NCI-H1105 treated with DMSO at 0.1 percent for 48 hours (cell line): Measurements from ENCODE around the gene PRTFDC1.
"Not testable (repeated sequence)": the region's sequence is repeated elsewhere in the genome, so short reads cannot be mapped to it uniquely, and the experiment has no call there.

Experiments used
- DNase-seq: peaks from one replicate; lab custom pipeline; 2025; lab: John Stamatoyannopoulos, UW

PRTFDC1 gene, protein sequence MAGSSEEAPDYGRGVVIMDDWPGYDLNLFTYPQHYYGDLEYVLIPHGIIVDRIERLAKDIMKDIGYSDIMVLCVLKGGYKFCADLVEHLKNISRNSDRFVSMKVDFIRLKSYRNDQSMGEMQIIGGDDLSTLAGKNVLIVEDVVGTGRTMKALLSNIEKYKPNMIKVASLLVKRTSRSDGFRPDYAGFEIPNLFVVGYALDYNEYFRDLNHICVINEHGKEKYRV

DNA sequence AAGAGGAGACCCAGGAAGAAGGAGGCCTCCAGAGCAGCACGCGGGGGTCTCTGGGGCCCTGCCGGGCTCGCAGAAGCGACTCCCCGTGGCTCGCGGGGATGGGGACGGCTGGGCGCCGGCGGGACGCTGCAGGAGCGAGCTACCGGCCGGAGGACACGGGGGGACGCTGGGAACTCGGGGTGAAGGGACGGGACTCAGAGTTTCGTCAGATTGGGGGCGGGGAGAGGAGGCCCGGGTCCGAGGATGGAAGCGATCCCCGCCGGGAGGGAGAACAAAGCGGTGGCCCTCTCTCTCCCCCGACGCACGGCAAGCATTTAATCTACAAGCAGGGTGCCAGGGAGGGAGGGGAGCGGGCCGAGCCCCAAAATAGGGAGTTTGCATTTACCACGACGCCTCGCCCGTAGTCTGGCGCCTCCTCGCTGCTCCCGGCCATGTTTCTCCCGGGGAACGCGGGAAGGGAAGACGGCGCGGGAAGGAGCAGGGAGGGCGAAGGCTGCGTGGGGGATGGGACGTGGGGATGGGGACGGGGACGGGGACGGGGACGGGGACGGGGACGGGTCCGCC lies at the start of gene PRTFDC1:
Gene PRTFDC1 (minus strand): TSS at position 464 of the 564 bp plus-strand sequence. CDS start 31 bp downstream, at position 433.
- peak; percentile 55 for DNase-seq

DNA sequence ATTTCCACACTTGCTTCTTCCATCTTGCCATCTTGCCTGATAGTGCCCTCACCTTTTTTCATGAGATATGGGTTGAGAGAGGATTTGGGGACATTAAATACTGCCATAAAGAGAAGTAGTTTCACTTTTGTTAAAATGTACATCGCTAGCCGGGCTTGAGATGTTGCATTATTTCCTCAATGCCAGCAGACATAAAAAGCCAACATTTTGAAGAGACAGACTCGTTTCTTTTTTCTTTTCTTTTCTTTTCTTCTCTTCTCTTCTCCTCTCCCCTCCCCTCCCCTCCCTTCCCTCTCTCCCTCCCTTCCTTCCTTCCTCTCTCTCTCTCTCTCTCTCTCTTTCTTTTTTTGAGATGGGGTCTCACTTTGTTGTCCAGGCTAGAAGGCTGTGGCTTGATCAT lies 45.6 kb upstream of the PRTFDC1 start:
- DNase-seq, result no peak

DNA sequence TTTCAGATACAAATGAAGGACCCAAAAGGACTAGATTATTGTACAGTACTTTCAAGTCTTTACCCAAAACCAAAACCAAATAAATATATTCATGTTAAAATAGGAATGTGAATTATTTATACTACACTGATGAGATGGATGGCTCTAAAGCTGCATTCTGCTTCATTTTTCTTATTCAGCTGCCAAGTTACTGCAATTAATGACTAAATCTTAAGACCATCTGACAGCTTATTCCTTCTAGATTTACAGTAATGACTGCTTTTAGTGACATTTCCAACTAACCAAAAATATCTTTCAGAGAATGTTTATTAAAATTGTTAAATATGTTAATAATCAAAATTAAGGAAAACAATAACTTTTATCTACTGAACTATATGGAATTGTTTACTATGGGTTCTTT lies 42.7 kb upstream of the PRTFDC1 start:
- no peak for DNase-seq

DNA sequence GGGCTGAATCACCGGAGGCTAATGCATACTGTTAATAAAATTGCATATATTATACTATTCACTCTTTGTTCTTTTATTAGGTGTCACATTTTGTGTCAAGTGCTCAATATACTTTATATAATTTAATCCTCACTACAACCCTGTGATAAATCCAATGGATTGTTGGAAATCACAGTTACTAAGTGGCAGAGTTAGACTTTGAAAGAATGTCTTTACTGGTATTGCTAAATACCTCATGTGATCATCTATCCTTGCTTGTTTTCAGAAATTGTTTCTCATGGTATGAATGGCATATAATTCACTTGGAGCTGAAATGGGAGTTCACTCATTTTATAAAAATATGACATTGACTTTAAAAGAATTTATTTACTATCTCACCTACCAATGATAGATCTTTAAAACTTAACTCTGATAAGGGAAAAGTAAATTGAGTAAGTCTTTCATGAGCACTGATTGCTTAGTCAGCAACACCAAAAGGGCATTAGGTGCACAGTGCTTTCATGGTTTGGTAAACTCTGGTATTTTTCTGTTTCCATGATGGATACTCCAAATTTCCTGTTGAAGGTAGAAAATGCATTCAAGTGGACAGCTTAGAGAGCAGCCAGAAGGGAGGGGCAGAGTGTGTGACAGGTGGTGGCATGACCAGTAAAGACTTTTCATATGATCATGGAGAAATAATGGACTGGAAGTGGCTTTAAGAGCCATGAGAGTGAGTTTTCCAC lies 41.0 kb upstream of the PRTFDC1 start:
- DNase-seq, result no peak

DNA sequence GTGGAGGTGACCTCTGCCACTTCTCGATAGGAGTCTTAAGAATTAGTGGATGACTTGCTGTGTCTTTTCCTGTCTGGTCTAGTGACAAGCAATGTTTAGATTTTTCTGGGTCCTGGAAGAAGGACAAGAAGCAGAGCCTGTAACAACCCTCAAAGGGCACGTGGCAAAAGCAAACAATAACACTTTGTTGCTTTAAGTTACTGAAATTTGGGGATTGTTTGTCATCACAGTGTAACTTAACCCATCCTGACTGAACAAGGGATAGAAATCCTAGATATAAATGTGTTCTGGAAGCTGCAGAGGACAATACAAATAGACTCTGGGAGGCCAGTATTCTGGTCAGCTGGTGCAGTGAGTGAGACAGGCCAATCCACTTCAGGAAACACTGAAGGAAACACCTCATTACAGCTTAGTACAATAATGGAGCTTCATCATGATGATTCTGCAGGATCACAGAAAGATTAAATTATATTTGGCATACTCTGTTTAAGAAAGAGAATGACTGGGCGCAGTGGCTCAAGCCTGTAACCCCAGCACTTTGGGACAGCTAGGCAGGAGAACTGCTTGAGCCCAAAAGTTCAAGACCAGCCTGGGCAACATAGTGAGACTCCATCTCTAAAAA lies 40.2 kb upstream of the PRTFDC1 start:
- no peak for DNase-seq

DNA sequence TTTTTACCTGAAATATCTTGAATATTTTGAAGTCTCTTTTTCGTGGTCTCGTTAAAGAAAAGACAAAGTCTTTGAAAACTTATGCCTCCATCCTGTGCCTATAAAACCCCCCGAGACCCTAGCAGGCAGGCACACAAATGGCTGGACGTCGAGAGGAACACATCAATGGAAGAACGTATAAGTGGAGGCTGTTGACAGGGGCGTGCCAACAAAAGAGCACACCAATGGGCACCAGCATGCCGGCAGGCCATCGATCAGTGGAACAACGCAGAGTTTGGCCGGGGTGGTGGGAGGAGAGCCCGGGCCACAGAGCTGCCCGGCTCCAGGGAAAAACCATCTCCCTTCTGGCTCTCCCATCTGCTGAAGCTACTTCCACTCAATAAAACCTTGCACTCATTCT lies 38.9 kb upstream of the PRTFDC1 start:
- no peak for DNase-seq

DNA sequence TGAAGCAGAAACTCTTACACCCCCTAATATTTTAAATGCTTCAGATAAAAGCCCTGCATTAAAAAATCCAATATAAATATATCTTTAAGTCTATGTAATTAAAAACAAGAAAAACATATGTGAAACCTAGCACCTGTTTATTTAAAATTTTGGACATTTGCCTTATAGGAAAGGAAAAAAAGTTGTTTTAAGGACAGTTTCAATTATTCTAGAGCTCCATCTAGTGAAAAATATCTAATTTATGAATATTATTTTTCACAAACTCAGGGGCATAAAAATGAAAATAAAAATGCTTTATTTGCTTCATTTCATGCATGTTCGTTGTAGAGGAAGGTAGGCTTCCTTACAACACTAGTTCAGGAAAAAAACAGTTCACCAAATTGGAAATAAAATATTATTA lies 37.5 kb upstream of the PRTFDC1 start:
- no peak for DNase-seq

DNA sequence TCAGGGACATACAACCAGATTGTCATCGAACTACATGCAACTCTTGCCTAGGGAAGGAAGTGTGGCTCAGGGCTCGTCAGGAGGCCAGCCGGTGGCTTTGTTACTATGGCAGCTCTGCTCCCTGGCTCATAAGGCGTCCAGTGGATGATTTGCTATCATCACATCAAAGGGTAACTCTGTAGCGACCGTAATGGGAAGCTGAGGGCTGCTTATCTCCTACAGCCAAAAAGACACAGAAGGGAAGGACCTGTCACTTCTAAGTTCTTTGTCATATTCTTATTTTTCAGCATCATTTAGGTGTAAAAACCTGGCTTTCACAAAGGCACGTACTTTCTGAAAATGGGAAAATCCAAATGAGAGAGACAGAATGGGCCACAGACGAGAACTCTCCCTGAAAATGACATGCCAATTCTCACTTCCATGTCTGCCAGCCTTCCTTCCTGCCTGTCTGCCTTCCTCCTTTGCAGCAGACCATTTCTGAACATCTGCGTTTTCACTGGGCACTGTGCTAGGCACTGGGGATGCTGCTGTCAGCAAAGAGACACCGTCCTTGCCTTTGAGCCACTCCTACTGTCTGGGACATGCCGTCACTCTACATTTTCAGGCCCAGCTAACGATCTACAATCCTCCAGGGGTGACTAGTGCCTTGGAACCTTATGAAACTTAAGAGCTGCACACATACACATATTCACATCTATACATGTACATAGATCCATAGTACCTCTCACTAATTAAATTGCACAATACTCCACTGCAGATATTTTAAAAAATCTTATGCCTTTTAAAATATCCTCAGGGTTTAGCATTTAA lies 36.6 kb upstream of the PRTFDC1 start:
- no peak for DNase-seq

DNA sequence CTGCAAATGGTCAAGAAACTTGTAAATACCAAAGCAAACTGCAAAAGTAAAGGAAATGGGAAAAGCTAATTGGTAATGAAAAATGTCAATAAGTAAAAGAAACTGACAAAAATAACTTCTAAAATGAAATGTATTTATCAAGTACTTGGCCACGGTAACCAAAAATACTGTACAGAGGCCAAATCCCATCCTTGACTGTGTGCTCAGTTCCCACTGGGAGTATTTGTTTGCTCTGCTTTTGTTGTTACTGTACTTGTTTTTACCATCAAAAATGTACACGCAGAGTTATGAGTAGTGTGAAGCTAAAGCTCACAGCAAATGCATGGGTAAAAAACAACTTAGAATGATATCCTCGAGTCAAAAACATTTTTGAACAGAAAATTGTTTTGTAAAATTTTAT lies 32.5 kb upstream of the PRTFDC1 start:
- DNase-seq, result no peak

DNA sequence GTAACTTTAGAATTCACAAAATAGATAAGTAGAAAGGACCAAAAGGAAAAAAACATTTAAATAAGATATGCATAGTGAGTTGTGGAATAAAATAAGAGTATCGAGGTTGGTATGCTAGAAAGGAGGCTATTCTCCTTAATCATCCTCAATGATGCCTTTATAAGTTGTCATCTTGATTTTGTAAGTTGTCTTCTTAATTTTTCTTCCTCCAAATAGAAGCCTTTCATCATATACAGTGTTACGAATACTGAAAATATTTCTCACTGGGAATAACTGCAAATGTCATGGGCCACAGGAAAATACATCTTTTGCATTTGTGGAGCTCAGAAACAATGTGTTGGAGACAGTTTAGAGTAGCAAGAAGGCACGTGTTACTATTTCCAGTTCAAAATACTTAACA lies 31.5 kb upstream of the PRTFDC1 start:
- DNase-seq, result no peak

DNA sequence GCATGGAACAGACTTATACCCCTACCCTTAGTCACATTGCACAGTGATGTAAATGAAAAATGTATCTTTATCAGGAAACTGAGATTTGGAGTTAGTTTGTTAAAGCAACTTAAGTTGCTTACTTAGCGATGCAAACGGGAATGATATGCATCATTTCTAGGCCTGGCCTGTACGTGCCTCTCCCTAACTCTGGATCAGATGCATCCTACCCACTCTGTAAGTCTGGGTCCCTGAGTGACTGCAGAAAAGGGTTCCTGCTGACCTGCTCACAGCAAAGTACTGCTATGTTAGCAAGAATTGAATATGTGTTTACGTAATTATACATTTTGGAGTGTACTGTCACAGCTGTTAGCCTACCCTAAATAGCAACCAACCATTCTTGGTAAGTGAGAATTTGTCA lies 30.7 kb upstream of the PRTFDC1 start:
- DNase-seq, result no peak

DNA sequence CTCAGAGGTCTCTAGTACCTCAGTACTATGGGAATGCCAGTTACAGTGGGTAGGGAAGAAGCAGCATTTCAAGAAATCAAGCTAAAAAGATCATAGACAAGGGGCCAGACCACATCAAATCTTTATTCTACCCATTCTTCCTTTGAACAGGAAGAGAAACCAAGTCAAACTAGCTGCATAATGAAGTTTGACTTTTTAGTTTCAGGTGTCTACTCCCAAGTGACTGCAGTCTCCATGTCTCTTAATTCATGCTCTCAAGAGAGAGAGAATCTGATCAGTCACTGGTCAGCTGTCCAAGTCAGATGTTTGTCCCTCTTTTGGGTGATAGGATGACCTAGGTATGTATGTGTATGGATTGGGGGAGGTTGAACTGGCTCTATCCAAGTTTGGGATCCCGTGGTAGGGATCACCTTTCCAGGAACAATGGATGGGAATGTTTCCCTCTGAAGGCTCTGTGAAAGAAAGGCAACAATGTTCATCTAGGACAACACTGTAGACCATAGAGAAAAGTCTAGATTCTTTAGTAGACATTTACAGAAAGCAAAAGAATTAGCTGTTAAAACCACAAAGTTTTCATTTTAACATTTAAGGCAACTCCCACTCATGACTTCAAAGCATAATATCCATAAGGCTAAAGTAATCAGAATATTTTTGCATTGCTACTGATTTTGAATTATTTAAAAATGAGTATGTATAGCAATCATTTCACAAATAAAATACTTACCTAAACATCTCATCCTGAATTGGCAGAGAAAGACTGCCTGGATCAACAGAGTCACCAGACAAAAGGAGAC lies 30.1 kb upstream of the PRTFDC1 start:
- DNase-seq, result no peak

DNA sequence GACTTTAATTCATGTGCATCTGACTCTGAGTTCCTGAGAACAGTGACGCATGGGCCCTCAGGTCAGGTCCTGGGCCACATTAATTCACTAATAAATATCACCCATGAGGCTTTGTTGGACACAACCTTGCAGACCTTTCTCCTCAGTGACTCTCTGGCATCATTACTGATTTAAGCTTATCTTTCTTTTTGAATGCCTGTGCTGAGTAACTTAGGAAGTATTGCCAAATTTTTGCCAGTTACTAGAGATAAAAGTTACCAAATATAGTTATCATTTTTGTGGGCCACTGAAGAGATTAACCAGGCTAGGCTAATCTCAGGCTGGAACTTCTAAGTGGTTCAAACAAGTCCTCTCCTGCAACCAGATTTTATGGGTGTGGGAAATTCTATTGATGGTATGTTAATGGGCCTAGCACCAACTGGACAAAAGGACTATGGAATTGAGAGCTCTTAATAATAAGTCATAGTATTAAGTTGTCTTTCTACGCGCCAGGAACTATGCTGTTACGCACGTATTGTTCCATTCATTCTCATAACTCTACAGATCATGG lies 28.8 kb upstream of the PRTFDC1 start:
- no peak for DNase-seq

DNA sequence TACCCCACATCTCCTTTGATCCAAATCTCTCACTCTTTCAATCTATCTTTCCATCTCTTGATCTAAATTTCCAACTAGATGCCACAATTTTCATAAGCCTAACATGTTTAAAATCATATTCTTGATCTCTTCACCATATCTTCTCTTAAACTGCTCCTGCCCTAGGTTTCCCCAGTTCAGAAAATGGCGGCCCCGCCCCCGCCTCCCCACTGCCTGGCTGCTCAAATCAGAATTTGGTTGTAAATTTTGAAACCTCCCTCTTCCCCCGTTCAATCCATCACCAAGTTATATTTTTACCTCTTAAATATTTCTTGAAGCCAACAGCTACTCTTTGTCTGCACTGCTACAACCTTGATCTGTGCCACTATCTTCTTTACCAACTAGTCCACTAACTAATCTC lies 27.3 kb upstream of the PRTFDC1 start:
- DNase-seq, result no peak

DNA sequence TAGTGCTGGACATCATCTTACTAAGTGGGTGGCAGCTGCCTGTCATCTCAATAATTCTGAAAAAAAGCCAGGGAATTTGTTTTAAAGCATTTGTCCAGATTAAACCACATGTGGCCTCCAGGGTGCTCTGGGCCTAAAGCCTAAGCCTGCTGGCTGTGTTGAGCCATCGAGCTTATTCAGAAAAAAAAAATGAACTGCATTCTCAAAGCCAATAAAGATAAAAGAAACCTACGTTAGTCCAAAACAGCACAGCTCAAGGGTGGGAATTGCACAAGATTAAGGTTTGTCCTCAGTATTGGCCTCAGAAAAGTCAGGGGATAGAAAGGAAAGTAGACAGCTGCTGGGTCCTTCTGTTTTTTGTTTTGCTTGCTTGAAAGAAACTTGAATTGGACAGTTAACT lies 22.6 kb upstream of the PRTFDC1 start:
- no peak for DNase-seq

DNA sequence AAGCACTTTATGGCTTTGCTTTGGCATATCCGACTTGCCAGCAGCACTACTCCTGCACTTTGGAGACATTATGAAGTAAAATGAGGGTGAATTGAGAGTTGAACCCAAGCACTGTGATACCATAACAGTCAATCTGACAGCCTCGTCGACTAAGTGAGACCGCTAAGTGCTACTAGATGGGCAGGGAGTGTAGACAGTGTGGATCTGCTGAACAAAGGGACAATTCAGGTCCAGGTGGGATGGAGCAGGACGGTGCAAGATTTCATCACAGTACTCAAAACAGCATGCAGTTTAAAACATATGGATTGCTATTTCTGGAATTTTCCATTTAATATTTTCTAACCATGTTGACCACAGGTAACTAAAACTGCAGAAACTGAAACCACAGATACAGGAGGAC lies 20.8 kb upstream of the PRTFDC1 start:
- DNase-seq, result no peak

DNA sequence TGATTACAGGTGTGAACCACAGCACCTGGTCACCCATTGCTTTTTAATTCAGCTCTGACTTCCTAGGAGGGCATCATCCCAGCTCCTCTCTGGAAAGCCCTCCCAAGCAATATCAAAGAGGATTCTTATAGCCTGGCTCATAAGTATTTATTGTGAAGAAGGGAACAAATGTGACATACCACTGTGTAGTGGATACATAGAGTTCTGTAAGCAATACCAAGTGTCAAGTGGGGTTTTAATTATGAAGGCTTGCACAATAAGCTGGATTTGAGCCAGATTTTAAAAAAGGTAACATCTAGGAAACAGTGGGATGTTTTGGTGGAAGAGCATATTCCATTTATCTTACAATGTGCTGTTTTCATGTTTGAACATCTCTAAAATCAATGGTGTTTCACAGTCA lies 19.0 kb upstream of the PRTFDC1 start:
- DNase-seq, result no peak

DNA sequence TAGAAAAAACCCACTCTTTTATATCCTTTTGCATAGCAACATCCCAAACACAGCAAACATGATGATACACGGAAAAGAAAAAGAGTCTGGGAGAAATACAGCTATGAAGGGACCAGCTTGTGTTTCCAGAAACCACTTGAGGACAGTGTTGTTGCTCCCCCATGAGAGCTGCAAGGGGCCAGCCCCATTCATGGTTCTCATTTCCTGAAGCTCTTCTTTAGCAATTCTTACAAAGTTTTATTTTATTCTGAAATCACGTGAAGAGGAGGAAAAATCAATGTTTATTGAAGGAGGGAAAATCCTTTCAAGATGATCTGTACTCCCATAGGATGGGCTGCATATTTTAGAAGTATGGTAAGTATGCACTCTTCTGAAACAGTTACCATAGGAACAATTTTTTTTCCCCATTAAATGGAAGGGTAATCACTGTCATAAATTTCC lies 17.5 kb upstream of the PRTFDC1 start:
- DNase-seq, result no peak

DNA sequence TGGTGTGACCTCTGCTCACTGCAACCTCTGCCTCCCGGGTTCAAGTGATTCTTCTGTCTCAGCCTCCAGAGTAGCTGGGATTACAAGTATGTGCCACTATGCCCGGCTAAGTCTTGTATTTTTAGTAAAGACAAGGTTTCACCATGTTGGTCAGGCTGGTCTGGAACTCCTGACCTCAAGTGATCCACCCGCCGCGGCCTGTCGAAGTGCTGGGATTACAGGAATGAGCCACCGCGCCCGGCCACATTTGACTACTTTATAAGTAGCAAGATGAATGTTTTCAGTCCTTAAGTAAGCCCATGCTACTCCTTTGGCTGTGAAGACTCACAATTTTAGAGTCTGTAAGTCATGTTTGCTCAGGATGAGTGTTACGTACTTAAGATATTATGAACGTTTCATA lies 16.5 kb upstream of the PRTFDC1 start:
- DNase-seq, result not testable (repeated sequence)

DNA sequence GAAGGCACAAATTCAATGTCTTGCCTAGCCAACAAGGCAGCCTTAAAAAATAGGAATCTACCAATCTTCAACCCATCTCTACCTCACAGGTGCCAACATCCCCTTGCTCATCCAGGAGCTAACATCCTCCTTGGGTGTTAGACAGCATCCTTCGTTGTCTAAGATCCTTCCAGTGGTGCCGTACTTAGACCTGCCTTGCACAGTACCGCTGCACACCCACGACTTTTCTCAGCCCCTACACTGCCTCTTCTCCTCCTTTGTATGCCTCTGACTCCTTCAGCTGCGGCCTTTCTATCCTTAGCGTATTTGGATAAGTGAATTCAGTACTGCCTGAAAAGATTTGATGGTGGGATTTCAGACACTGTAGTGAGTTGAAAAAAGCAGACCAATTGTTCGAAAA lies 15.9 kb upstream of the PRTFDC1 start:
- DNase-seq, result no peak

DNA sequence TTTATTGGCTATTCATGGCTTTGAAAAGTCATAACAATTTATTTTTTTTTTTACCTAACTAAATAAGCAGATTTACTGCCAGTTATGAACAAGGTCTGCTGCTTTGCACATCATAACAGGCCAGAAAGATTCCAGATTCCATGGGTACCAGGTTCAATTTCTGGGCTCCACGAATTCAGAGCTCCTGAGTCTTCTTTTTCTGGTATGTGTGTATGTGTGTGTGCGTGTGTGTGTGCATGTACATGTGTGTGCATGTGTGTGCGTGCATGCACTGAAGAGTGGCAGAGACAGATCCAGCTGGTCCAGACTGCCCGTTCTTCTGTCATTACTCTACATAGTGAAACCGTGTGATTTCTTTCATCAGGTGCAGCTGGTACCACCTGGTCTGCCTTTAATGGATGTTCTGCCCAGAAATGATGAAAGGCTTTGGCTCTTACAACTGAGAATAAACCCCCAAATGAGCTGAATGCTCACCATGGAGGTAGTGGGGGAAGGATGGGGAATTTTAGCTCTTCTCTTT lies 14.6 kb upstream of the PRTFDC1 start:
- DNase-seq, result no peak
